ENCODE data around the gene CLSTN1.
"Not testable (repeated sequence)": the region's sequence is repeated elsewhere in the genome, so short reads cannot be mapped to it uniquely, and the experiment has no call there.

The CLSTN1 gene

DNA sequence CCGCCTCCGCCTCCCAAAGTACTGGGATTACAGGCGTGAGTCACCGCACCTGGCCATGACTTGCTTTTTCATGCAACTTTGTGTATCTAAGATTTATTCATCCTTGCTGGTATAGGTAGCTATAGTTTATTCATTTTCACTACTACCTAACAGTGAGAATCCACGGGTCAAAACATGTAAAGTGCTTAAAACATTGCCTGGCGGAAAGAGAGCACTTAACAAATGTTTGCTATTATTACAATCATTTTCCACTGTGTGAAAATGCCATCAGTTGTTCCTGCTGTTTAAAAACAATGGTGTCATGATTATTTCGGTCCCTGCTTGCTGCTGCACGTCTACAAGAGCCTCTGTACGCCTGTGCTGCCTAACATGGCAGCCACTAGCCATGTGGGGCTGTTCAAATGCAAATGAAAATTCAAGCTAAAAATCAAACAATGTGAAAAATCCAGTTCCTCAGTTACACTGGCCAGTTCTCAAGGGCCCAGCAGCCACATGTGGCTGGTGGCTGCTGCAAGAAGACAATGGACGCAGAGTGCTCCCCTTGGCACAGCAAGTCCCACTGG is 65.1 kb downstream of the CLSTN1 start:
- H3K4me3 ChIP-seq (ENCODE audit: low read depth, low read length) = no peak overlapping the region
- TF ChIP-seq CTCF (IDR thresholded peaks at IDR 0.05; ENCODE audit: low read depth, low read length, missing control alignments) = no peak
- no peak for DNase-seq (ENCODE audit: low read depth)

DNA sequence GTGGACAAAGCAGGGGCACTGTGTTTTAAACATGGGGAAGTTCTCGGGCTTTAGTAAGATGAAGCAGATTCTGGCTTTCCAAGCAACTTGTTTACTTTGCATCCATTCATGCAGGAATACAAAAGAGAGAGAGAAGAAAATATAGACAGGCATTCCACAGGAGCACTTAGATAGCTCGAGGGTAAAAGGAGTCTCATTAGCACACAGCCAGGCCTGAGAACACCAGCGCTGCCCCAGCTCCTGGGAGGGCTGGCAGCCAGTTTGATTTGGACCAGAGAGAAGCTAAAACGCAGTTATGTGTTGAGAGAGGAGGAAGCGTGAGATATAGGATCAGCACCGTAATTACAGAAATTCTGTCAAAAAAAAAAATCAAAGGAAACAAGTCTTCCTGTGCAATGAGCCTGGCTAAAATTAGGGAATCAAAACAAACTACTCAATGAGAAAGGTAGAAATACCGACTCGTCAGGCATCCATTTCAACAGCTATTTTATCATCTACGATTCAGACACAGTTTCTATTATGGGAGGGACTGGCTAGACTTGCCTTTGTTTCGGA is 68.2 kb downstream of the CLSTN1 start:
- no peak for DNase-seq (ENCODE audit: low read depth)

DNA sequence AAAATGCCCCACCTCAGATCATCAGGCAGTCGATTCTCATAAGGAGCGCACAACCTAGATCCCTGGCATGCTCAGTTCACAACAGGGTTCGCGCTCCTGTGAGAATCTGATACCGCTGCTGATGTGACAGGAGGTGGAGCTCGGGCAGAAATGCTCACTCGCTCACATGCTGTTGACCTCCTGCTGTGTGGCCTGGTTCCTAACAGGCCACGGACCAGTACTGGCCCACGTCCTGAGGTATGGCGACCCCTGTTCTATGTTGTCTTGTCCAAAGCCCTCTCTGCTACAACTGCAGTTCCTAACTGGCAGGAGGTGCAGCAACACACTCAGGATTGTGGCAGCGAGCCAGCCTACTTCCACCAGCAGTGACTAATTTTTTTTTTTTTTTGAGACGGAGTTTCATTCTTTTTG is 70.6 kb downstream of the CLSTN1 start:
- TF ChIP-seq CTCF (IDR thresholded peaks at IDR 0.05; ENCODE audit: low read depth, low read length, missing control alignments) = no peak
- DNase-seq (ENCODE audit: low read depth) = no peak
- H3K4me3 ChIP-seq (ENCODE audit: low read depth, low read length) = no peak overlapping the region

More for the DNA sequence above, 68.2 kb downstream of the CLSTN1 start:
- TF ChIP-seq CTCF (IDR thresholded peaks at IDR 0.05; ENCODE audit: low read depth, low read length, missing control alignments) = no peak
- H3K4me3 ChIP-seq (ENCODE audit: low read depth, low read length) = no peak overlapping the region

GRCh38 chr1:9751971-9752370 is 71.8 kb downstream of the CLSTN1 start:
- no peak for TF ChIP-seq CTCF (IDR thresholded peaks at IDR 0.05; ENCODE audit: low read depth, low read length, missing control alignments)
- no peak overlapping the region for H3K4me3 ChIP-seq (ENCODE audit: low read depth, low read length)
- no peak for DNase-seq (ENCODE audit: low read depth)

GRCh38 chr1:9749361-9749760 is 74.4 kb downstream of the CLSTN1 start:
- DNase-seq (ENCODE audit: low read depth) = no peak
- no peak overlapping the region for H3K4me3 ChIP-seq (ENCODE audit: low read depth, low read length)
- no peak for TF ChIP-seq CTCF (IDR thresholded peaks at IDR 0.05; ENCODE audit: low read depth, low read length, missing control alignments)

GRCh38 chr1:9748391-9748790 is 75.4 kb downstream of the CLSTN1 start:
- not testable (repeated sequence) for DNase-seq (ENCODE audit: low read depth); H3K4me3 ChIP-seq (ENCODE audit: low read depth, low read length)

GRCh38 chr1:9746651-9747050 is 77.1 kb downstream of the CLSTN1 start:
- TF ChIP-seq CTCF (IDR thresholded peaks at IDR 0.05; ENCODE audit: low read depth, low read length, missing control alignments) = no peak
- no peak for DNase-seq (ENCODE audit: low read depth)
- H3K4me3 ChIP-seq (ENCODE audit: low read depth, low read length) = no peak overlapping the region

Data from GM12864 (cell line).